ENCODE data around the gene IWS1.

GRCh38 chr2:127559454-127559853 lies 33.2 kb upstream of the IWS1 start:
- no peak for TF ChIP-seq CTCF (IDR thresholded peaks at IDR 0.05 in 2 of 3, conservative IDR thresholded peaks at IDR 0.05 in 1 of 3; ENCODE audit: control insufficient read depth in 2 of 3, extremely low read depth in 1 of 3, insufficient read depth in 1 of 3, low read depth in 3 of 3, low read length in 3 of 3)
- no peak for TF ChIP-seq KAT2A (conservative IDR thresholded peaks at IDR 0.05; ENCODE audit: control insufficient read depth, low read depth, low read length)
- no peak for TF ChIP-seq POLR2A (IDR thresholded peaks at IDR 0.05; ENCODE audit: low read depth, low read length)
- no peak for TF ChIP-seq PAX8 (IDR thresholded peaks at IDR 0.05)
- TF ChIP-seq USF2 (IDR thresholded peaks at IDR 0.05; ENCODE audit: borderline replicate concordance, low read depth, low read length): no peak
- TF ChIP-seq EZH2 (IDR thresholded peaks at IDR 0.05; ENCODE audit: borderline replicate concordance, control insufficient read depth, low read depth, low read length): no peak
- no peak for TF ChIP-seq FOXK2 (IDR thresholded peaks at IDR 0.05)
- TF ChIP-seq RB1 (IDR thresholded peaks at IDR 0.05; ENCODE audit: borderline replicate concordance): no peak
- TF ChIP-seq TARDBP (IDR thresholded peaks at IDR 0.05; ENCODE audit: borderline replicate concordance): no peak
- TF ChIP-seq ZSCAN29 (IDR thresholded peaks at IDR 0.05): no peak
- no peak for TF ChIP-seq SIN3A (IDR thresholded peaks at IDR 0.05; ENCODE audit: low read depth, low read length)
- TF ChIP-seq NRF1 (conservative IDR thresholded peaks at IDR 0.05; ENCODE audit: low read depth, low read length): no peak
- no peak for TF ChIP-seq BRCA1 (IDR thresholded peaks at IDR 0.05; ENCODE audit: low read depth, low read length)

Data from GM12878 (cell line).